OCI-LY1 (cell line): ENCODE results near the gene RUNX1.

ENCODE experiments used
- H2AFZ ChIP-seq: fragments of 200-600 bp; sonication (generic), shearing (Covaris generic); 2 replicates; pipeline ENCODE4 v1.6.0; 2014; ENCODE audit warnings: antibody characterized with exemption, mild to moderate bottlenecking, low read length
- H3F3A ChIP-seq: fragments of 200-600 bp; sonication (generic), shearing (Covaris generic); 2 replicates; pipeline ENCODE4 v1.6.0; 2014; ENCODE audit warnings: mild to moderate bottlenecking, antibody characterized with exemption, low read length, moderate library complexity; ENCODE audit not compliant: insufficient read depth
- H3K27ac ChIP-seq: fragments of 200-600 bp; sonication (generic); 2 replicates; pipeline ENCODE4 v1.5.1; 2014; ENCODE audit warnings: low read length, mixed run types, mild to moderate bottlenecking, low read depth; ENCODE audit not compliant: poor library complexity, severe bottlenecking
- H3K27me3 ChIP-seq: fragments of 200-600 bp; sonication (generic); 2 replicates; pipeline ENCODE4 v1.6.0; 2014; ENCODE audit warnings: antibody characterized with exemption, mild to moderate bottlenecking, low read length, moderate library complexity; ENCODE audit not compliant: insufficient read depth
- H3K36me3 ChIP-seq: fragments of 200-600 bp; sonication (generic); 2 replicates; pipeline ENCODE4 v1.6.1; 2014; ENCODE audit warnings: mild to moderate bottlenecking, antibody characterized with exemption, low read length, moderate library complexity, mixed read lengths; ENCODE audit not compliant: insufficient read depth
- H3K4me1 ChIP-seq: fragments of 200-600 bp; sonication (generic); 2 replicates; pipeline ENCODE4 v1.5.1; 2014; ENCODE audit warnings: mild to moderate bottlenecking, low read length, moderate library complexity; ENCODE audit not compliant: insufficient read depth, severe bottlenecking
- H3K4me2 ChIP-seq: fragments of 200-600 bp; sonication (generic), shearing (Covaris generic); 2 replicates; pipeline ENCODE4 v1.6.1; 2014; ENCODE audit warnings: low read length
- H3K4me3 ChIP-seq: fragments of 200-600 bp; sonication (generic); 2 replicates; pipeline ENCODE4 v1.5.1; 2014; ENCODE audit warnings: low read length, low read depth, mild to moderate bottlenecking, mixed read lengths; ENCODE audit not compliant: poor library complexity, severe bottlenecking
- H3K79me2 ChIP-seq: fragments of 200-600 bp; shearing (Covaris generic); 2 replicates; pipeline ENCODE4 v1.6.1; 2016; ENCODE audit warnings: mixed run types, low read length, mixed read lengths; ENCODE audit not compliant: insufficient read depth
- H3K9ac ChIP-seq: fragments of 200-600 bp; sonication (generic), shearing (Covaris generic); 2 replicates; pipeline ENCODE4 v1.6.1; 2014; ENCODE audit warnings: mild to moderate bottlenecking, low read length, mixed read lengths
- H3K9me2 ChIP-seq: fragments of 200-600 bp; sonication (generic), shearing (Covaris generic); 2 replicates; pipeline ENCODE4 v1.6.1; 2014; ENCODE audit warnings: low read depth, mild to moderate bottlenecking, low read length, mixed read lengths
- H3K9me3 ChIP-seq: fragments of 200-600 bp; shearing (Covaris generic); 2 replicates; pipeline ENCODE4 v1.6.1; 2014; ENCODE audit warnings: low read length, mixed read lengths
- H4K20me1 ChIP-seq: fragments of 200-600 bp; sonication (generic), shearing (Covaris generic); 2 replicates; pipeline ENCODE4 v1.6.0; 2016; ENCODE audit warnings: mild to moderate bottlenecking, low read length; ENCODE audit not compliant: insufficient read depth
- EZH2 ChIP-seq: fragments of 200-600 bp; sonication (generic), shearing (Covaris generic); IDR thresholded peaks from 2 replicates; pipeline ENCODE4 v1.8.0; 2017; ENCODE audit warnings: borderline replicate concordance, mixed run types, mild to moderate bottlenecking, antibody characterized with exemption, low read length, moderate library complexity, mixed read lengths
- TF ChIP-seq, protein P1 (sequence below): fragments of 200-600 bp; sonication (generic), shearing (Covaris generic); IDR thresholded peaks from 2 replicates; pipeline ENCODE4 v1.5.1; 2017; ENCODE audit warnings: mild to moderate bottlenecking, antibody characterized with exemption, low read length, moderate library complexity, mixed read lengths

RUNX1 gene

DNA sequence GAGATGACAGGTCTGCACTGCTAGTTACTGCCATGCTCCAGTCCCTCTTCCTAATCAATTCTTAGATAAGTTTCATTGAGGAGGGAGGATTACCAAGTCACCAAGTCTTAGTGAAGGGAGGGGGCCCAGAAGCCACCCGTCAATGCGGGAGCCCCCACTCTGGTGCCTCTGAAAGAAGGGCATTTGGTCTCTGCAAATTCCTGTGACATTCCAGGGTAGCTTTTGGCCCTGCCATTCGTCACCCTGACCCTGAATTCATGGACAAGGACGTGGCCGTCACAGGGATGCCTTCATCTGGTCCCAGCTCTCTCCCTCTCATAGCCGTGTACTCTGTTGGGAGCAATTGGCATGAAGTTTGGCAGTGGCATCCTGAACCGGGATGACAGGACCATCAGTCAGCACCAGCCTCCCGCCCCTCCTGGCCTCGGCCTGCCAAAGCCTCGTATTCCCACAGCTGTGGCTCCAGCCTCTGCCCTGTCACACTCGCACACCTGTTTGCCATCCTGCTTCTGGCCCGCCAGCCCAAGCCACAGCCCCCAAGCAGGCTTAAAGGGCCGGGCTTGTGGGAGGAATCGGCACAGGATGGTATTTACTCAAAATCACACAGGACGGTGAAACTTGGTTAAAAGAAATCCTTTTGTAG lies 229.6 kb downstream of the RUNX1 start:
- Histone ChIP-seq H3K9me3 (no peaks in the 10 kb centered on the region), H3K9me2 (no peaks in the 10 kb centered on the region), H4K20me1 (no peaks in the 10 kb centered on the region), H3K27me3 (no peaks in the 10 kb centered on the region), H3K9ac (no peak overlapping the region), H3K27ac (no peak overlapping the region), H3K4me2 (no peak overlapping the region), H3K4me3 (no peak overlapping the region), H3K36me3 (peaks cover 77% of the 10 kb centered on the region), H2AFZ (no peak overlapping the region), H3K4me1 (no peaks in the 10 kb centered on the region), H3K79me2 (no peaks in the 10 kb centered on the region), H3F3A (no peaks in the 10 kb centered on the region)
- TF ChIP-seq EZH2: no peak
- TF ChIP-seq, protein P1, sequence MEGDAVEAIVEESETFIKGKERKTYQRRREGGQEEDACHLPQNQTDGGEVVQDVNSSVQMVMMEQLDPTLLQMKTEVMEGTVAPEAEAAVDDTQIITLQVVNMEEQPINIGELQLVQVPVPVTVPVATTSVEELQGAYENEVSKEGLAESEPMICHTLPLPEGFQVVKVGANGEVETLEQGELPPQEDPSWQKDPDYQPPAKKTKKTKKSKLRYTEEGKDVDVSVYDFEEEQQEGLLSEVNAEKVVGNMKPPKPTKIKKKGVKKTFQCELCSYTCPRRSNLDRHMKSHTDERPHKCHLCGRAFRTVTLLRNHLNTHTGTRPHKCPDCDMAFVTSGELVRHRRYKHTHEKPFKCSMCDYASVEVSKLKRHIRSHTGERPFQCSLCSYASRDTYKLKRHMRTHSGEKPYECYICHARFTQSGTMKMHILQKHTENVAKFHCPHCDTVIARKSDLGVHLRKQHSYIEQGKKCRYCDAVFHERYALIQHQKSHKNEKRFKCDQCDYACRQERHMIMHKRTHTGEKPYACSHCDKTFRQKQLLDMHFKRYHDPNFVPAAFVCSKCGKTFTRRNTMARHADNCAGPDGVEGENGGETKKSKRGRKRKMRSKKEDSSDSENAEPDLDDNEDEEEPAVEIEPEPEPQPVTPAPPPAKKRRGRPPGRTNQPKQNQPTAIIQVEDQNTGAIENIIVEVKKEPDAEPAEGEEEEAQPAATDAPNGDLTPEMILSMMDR: no peak

DNA sequence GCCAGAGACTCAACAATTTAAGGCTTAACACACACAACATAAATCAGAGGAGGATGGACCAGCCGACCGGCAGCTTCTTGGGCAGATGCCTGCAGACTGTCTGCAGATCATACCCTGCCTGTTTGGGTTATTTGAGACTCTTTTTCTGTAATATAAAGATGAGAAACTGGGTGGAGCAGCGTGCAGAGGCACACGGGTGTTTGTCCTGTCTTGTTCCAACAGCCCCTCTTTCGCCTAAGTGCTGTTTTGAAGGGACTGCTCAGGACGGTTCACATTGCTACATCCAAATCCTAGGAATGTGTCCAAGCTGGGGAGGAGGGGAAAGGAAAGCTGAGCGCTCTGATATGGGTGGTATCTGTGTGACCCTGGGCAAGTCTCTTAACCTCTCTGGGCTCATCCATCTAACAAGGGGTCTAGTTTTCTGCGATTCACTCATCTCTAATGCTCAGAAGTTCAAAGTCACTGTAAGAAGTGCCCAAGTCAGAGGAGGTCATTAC lies 230.4 kb downstream of the RUNX1 start:
- no peaks in the 10 kb centered on the region for H3K9me3 ChIP-seq
- no peak overlapping the region for H2AFZ ChIP-seq
- no peak overlapping the region for H3K4me2 ChIP-seq
- H3K27me3 ChIP-seq: no peaks in the 10 kb centered on the region
- no peaks in the 10 kb centered on the region for H3K9me2 ChIP-seq
- no peak overlapping the region for H3K9ac ChIP-seq
- TF ChIP-seq, protein P1: no peak
- no peak for TF ChIP-seq EZH2
- no peak overlapping the region for H3K4me3 ChIP-seq
- no peaks in the 10 kb centered on the region for H3K79me2 ChIP-seq
- no peaks in the 10 kb centered on the region for H3F3A ChIP-seq
- H3K27ac ChIP-seq: no peak overlapping the region
- no peaks in the 10 kb centered on the region for H3K4me1 ChIP-seq
- peaks cover 77% of the 10 kb centered on the region for H3K36me3 ChIP-seq
- H4K20me1 ChIP-seq: no peaks in the 10 kb centered on the region

DNA sequence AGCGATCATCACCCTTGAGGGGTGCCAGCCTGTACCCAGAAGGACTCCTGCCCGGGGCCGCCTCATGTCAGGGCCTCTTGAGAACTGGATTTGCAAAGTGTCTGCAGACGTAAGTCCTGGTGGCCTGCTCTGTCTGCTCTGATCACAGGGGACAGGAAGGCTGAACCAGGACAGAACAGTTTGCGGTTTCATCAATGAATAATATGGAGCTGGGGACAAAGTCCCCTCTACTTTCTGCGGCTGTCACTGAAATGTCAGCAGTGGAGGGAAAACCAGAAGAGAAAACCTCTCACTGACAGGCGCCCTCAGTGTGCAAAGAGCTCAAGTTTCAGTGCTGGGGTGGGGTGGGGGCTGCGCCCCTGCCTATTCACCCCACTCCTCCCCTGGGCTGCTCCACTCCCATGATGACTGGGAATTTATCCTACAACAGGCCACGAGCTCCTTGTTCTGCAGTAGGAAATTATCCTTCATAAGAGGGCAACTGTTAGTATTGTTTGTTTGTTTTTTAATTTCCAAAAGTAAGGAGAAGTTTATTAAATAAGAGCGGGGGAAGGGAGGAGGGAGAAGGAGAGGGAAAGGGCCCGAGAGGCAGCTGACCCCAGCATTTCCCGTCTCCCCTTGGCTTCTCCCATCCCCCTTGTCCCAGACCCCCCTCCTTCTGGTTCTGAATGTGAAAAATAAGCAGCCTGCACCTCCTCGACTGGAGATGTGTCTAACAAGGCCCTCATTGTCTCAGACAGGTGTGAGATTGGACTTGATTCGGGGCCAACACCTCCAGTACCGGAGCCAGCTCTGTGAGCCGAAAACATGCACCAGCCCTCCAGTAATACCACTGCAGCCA lies 231.1 kb downstream of the RUNX1 start:
- Histone ChIP-seq H4K20me1 (no peaks in the 10 kb centered on the region), H3K9me3 (no peaks in the 10 kb centered on the region), H3K9me2 (no peaks in the 10 kb centered on the region), H3K9ac (no peak overlapping the region), H3K27ac (no peak overlapping the region), H3K4me3 (no peak overlapping the region), H2AFZ (no peak overlapping the region), H3F3A (no peaks in the 10 kb centered on the region), H3K4me2 (no peak overlapping the region), H3K4me1 (no peaks in the 10 kb centered on the region), H3K79me2 (no peaks in the 10 kb centered on the region), H3K27me3 (no peaks in the 10 kb centered on the region), H3K36me3 (peaks cover 74% of the 10 kb centered on the region)
- TF ChIP-seq EZH2: no peak
- TF ChIP-seq, protein P1: no peak
